Tibial artery (tissue), 4 donors: ENCODE measurements around the gene OTX2.
A peak's percentile ranks its signal among the peaks of the same experiment; 100 is the strongest.

Source experiments
- DNase-seq, 2 donors: peaks; one replicate each; pipeline ENCODE4 v3.0.0-alpha.2; 2019
- H3K27ac ChIP-seq, 2 donors: fragments of 200-600 bp; sonication (generic) in 1 of 2; 1 replicate in 1 of 2; 2 replicates in 1 of 2; pipeline ENCODE4 v1.5.1; 2018 to 2019; ENCODE audit warnings: mild to moderate bottlenecking in 1 of 2
- H3K27me3 ChIP-seq, 2 donors: fragments of 200-600 bp; sonication (generic) in 1 of 2; one replicate each; pipeline versions ENCODE4 v1.5.1 to v1.6.0; 2016 to 2019
- H3K36me3 ChIP-seq, 3 donors: fragments of 200-600 bp; sonication (generic) in 2 of 3; one replicate each; pipeline ENCODE4 v1.5.1; 2016 to 2019; ENCODE audit warnings: mild to moderate bottlenecking in 2 of 3
- H3K4me1 ChIP-seq, 4 donors: fragments of 200-600 bp; sonication (generic) in 2 of 4; 1 replicate in 3 of 4; 2 replicates in 1 of 4; pipeline ENCODE4 v1.5.1; 2016 to 2019
- H3K4me3 ChIP-seq, 2 donors: fragments of 200-600 bp; sonication (generic) in 1 of 2; 1 replicate in 1 of 2; 2 replicates in 1 of 2; pipeline ENCODE4 v1.5.1; 2018 to 2019; ENCODE audit warnings: mild to moderate bottlenecking in 2 of 2
- H3K9me3 ChIP-seq, 3 donors: fragments of 200-600 bp; sonication (generic) in 1 of 3; one replicate each; pipeline ENCODE4 v1.5.1; 2016 to 2019
- CTCF ChIP-seq, 2 experiments: fragments of 200-600 bp in 1 of 2; fragments of 450-650 bp in 1 of 2; IDR thresholded peaks; one replicate each; pipeline ENCODE4 v1.5.1; 2017 to 2019; ENCODE audit warnings: antibody characterized with exemption in 2 of 2, mild to moderate bottlenecking in 1 of 2, moderate library complexity in 1 of 2
- intact Hi-C: fragments of 100-400 bp; cut with DNase I; formaldehyde crosslinking; loops from one replicate; pipeline ENCODE4 v1.15.0; 2023; ENCODE audit warnings: low total_unique reads

Gene OTX2

GRCh38 chr14:56811593-56812363 lies 1.5 kb upstream of the OTX2 start:
- intact Hi-C loops: no loop called here
- no peaks in the 10 kb centered on the region for H3K36me3 ChIP-seq
- H3K27ac ChIP-seq: no peak overlapping the region
- H3K4me1 ChIP-seq: peaks cover 0 to 28% (median 19%) of the 10 kb centered on the region in 4 donors
- peaks cover 8 to 92% of the 10 kb centered on the region in 2 donors for H3K27me3 ChIP-seq
- no peaks in the 10 kb centered on the region for H3K9me3 ChIP-seq
- no peak for DNase-seq
- TF ChIP-seq CTCF (IDR thresholded peaks at IDR 0.05): no peak
- H3K4me3 ChIP-seq: no peak overlapping the region

DNA sequence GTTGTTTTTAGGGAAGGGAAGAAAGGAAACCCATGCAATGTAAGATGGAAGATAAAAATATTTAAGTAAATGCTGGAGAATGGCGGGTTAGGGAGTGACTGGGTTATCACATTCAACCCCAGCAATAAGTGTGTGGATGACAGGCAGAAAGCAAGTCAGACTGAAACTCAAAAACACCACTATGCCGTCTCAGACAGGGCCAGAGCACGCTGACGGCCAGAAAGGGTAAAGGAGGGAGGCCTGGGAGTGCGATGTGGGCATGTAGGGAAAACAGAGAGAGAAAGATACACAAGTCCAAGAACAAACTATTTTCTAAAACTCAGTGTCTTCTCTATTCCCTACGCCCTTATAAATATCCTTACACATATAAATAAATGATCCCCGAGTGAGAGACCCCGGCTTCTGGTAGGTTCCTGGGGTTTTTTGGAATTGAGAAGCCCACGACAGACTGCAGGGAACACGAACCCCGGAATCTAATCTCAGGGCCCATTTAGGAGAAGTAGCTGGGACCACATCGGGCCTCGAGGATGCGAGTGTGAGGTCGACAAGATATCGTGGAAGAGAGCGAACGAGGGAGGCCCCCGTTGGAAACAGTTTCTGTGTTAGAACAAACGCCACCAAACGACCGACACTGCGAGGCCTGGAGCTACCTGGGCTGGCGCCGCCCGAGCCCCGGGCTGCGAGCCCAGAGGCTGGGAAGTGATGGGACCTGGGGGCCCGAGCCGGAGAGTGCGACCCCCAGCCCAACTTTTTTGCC lies 735 bp upstream of the OTX2 start:
- DNase-seq: no peak
- Histone ChIP-seq H3K27ac (no peak overlapping the region), H3K4me3 (no peak overlapping the region), H3K9me3 (no peaks in the 10 kb centered on the region), H3K27me3 (peaks cover 8 to 92% of the 10 kb centered on the region in 2 donors), H3K36me3 (no peaks in the 10 kb centered on the region), H3K4me1 (peaks cover 0 to 24% (median 18%) of the 10 kb centered on the region in 4 donors)
- no peak for TF ChIP-seq CTCF (IDR thresholded peaks at IDR 0.05)
- intact Hi-C loops: no loop called here

DNA sequence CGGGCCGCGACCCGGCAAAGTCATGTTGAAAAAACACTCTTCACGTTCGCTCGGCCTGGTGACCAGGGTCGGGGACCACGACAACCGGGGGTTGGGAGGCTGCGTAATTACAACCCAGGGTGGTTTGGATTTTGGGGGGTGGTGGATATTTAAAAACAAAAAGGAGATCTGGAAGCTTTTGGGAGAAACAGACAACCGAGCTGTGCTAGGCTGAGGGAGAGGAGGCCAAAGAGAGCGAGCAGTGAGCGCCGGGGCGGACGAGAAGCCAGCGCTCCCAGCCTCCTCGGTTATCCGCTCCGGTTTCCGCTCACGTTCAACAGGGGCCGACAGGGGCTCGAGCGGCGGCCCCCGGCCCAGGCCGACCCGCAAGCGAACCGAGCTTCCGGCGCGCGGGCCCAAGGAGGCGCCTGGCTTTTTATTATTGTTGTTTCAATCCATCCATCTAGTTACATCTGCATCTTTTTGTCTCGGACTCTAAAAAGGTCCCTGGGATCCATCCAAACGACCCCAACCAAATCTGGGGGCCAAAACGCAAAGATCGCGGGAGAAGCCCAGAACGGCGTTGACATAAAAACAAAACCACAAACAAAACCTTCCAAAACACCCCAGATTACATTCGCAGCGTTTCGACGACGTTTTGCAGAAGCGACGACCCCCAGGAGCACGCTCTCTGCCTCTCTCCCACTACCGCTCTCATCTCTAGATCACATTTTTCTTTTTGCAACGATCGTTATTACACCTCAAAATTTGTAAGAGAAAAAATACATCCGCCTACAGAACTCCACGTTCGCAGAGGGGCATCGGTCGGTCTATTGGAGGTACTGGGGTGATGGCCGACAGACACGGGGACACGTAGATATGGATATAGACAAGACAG lies 771 bp downstream of the OTX2 start:
- no peak for DNase-seq
- peak overlapping the region in 1 of 2 donors; percentile 23 for H3K4me3 ChIP-seq

DNA sequence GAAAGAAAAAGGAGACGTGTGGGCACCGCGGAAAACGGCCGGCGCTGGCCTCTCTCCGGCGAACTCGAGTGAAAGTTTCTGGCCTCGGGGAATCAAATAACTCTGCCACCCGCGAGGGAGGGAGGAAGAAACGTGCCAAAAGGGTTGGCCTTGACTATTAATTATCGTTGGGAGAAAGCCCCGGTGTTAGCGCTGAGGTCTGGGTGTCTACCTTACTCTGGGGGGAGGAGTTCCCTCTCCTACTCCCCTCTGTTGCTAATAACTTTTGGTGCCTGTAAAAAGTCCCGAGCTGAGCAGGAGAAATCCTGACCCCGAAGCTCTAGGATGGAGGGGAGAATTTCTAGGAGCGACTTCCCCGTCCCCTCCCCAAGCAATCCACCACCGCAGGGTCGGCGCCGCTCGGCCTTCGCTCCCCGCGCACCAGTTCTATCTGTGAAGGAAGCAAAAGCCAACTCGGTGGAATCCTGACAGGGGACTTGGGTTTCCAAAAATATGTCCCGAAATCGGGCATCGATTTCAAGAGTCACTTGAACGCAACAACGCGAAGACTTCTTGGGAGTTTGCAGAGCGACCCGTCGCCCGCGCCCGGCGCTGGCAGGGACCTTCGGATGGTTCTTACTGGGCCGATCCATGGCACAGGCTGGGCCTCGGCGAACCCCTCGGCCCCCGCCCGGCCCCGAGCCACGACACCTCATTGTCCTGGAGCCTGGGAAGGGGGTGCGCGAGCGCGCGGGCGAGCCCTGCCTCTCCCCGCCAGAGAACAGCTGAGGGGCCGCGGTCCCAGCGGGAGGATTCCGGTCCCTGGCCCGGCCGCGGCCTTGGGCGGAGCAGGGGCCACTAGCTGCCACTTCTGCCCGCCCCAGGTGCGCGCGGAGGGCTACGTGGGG lies 1.7 kb downstream of the OTX2 start:
- H3K4me1 ChIP-seq: peaks cover 0 to 24% (median 18%) of the 10 kb centered on the region in 4 donors
- H3K36me3 ChIP-seq: no peaks in the 10 kb centered on the region
- H3K9me3 ChIP-seq: no peaks in the 10 kb centered on the region
- no peak overlapping the region for H3K27ac ChIP-seq
- no peak for TF ChIP-seq CTCF (IDR thresholded peaks at IDR 0.05)
- peaks cover 8 to 97% of the 10 kb centered on the region in 2 donors for H3K27me3 ChIP-seq
- no peak for DNase-seq
- intact Hi-C loops: no loop called here
- H3K4me3 ChIP-seq: peak overlapping the region in 1 of 2 donors; percentile 23

More for the DNA sequence above, 771 bp downstream of the OTX2 start:
- H3K27ac ChIP-seq: no peak overlapping the region
- no peaks in the 10 kb centered on the region for H3K36me3 ChIP-seq
- no peaks in the 10 kb centered on the region for H3K9me3 ChIP-seq
- H3K27me3 ChIP-seq: peaks cover 8 to 96% of the 10 kb centered on the region in 2 donors
- peaks cover 0 to 24% (median 18%) of the 10 kb centered on the region in 4 donors for H3K4me1 ChIP-seq
- intact Hi-C loops: no loop called here
- no peak for TF ChIP-seq CTCF (IDR thresholded peaks at IDR 0.05)

GRCh38 chr14:56808110-56808382 lies 2.2 kb downstream of the OTX2 start:
- peaks cover 8 to 97% of the 10 kb centered on the region in 2 donors for H3K27me3 ChIP-seq
- no peak overlapping the region for H3K27ac ChIP-seq
- DNase-seq: no peak
- H3K9me3 ChIP-seq: no peaks in the 10 kb centered on the region
- no peak for TF ChIP-seq CTCF (IDR thresholded peaks at IDR 0.05)
- H3K36me3 ChIP-seq: no peaks in the 10 kb centered on the region
- H3K4me1 ChIP-seq: peaks cover 0 to 24% (median 18%) of the 10 kb centered on the region in 4 donors
- intact Hi-C loops: no loop called here
- H3K4me3 ChIP-seq: peak overlapping the region in 1 of 2 donors; percentile 23
